BLaER1 (cell line): ENCODE results near the gene PCCA.
A peak's percentile ranks its signal among the peaks of the same experiment; 100 is the strongest.

Experiments used
- H3K27ac ChIP-seq: shearing (Covaris generic); formaldehyde crosslinking; 2 replicates; pipeline ENCODE4 v1.8.1; 2022
- H3K27me3 ChIP-seq: shearing (Covaris generic); formaldehyde crosslinking; 2 replicates; pipeline ENCODE4 v1.8.1; 2022
- H3K36me3 ChIP-seq: shearing (Covaris generic); formaldehyde crosslinking; 2 replicates; pipeline ENCODE4 v1.8.1; 2022
- H3K4me1 ChIP-seq: shearing (Covaris generic); formaldehyde crosslinking; 2 replicates; pipeline ENCODE4 v1.8.1; 2022
- H3K4me2 ChIP-seq: shearing (Covaris generic); formaldehyde crosslinking; 2 replicates; pipeline ENCODE4 v1.8.1; 2022
- H3K4me3 ChIP-seq: shearing (Covaris generic); formaldehyde crosslinking; 2 replicates; pipeline ENCODE4 v1.8.1; 2022
- H3K9ac ChIP-seq: shearing (Covaris generic); formaldehyde crosslinking; 2 replicates; pipeline ENCODE4 v1.8.1; 2022
- H3K9me3 ChIP-seq: shearing (Covaris generic); formaldehyde crosslinking; 2 replicates; pipeline ENCODE4 v1.8.1; 2022
- H4K20me1 ChIP-seq: shearing (Covaris generic); formaldehyde crosslinking; 2 replicates; pipeline ENCODE4 v1.8.1; 2022
- Cebpa-rat ChIP-seq: shearing (Covaris generic); IDR thresholded peaks from 2 replicates; pipeline ENCODE4 v1.8.1; 2022

Gene PCCA

DNA sequence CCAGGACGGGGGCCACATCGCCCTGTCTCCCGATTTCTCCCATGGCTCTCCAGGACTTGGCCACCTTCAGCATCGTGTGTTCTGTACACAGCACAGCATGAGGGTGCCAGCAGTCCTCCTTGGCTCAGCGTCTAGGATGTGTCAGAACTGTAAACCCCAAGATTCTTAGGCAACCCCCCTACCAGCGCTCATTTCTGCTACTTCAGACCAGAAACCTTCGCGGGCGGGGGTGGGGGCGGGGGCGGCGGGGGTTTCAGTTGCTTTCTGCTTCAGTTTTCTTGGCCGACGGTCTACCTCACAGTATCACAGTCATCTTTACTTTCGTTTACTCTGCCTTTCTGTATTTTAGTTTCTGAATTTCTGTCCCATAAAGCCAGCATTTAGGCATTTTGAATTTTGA lies 417.3 kb downstream of the PCCA start:
- no peaks in the 10 kb centered on the region for H4K20me1 ChIP-seq
- H3K4me3 ChIP-seq = no peak overlapping the region
- H3K27ac ChIP-seq = no peak overlapping the region
- peaks cover under 1% of the 10 kb centered on the region; the same call in 1 of the 2 replicates for H3K4me1 ChIP-seq
- no peaks in the 10 kb centered on the region for H3K36me3 ChIP-seq
- no peak overlapping the region for H3K9ac ChIP-seq
- H3K27me3 ChIP-seq = no peaks in the 10 kb centered on the region
- no peaks in the 10 kb centered on the region for H3K9me3 ChIP-seq
- TF ChIP-seq Cebpa-rat = no peak
- no peak overlapping the region for H3K4me2 ChIP-seq

DNA sequence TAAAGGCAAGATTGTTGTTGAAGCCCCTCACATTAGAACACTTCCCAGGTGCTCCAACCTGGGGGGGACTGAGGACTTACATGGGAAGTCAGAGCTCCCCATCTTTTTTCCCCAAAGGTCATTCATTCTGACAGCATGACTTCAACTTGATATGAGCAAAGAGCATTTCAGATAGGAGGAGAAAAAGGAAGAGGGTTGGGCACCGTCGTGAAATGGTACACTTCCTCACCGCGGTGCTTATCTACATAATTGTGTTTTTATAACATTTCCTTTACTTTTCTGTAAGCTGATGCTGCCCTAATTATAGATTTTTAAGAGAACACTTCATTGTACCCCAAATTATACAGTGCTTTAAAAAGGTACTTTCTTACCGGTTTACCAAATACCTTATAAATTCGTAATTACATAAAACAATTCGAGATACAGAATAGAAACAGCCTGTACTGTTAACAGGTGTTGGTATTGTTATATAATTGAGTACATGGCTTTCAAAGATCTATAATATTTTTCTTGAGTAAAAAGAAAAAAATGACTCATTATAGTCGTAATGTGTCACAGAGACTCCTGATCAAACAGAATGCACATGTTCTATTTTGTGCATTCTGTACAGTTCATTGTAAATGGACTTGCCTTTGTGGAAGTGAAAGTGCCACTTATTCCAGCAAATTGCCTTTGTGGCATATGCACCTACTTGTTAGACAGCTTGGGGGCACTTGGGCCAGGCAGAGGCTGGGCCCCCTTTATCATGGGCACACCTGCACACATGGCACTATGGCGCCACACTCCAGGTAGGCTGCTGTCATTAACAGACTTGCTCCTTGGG lies 417.9 kb downstream of the PCCA start:
- Histone ChIP-seq H4K20me1 (no peaks in the 10 kb centered on the region), H3K4me1 (peaks cover 7% of the 10 kb centered on the region), H3K27ac (no peak overlapping the region), H3K9me3 (no peaks in the 10 kb centered on the region), H3K4me2 (no peak overlapping the region), H3K9ac (no peak overlapping the region), H3K4me3 (no peak overlapping the region), H3K27me3 (no peaks in the 10 kb centered on the region), H3K36me3 (no peaks in the 10 kb centered on the region)
- no peak for TF ChIP-seq Cebpa-rat

DNA sequence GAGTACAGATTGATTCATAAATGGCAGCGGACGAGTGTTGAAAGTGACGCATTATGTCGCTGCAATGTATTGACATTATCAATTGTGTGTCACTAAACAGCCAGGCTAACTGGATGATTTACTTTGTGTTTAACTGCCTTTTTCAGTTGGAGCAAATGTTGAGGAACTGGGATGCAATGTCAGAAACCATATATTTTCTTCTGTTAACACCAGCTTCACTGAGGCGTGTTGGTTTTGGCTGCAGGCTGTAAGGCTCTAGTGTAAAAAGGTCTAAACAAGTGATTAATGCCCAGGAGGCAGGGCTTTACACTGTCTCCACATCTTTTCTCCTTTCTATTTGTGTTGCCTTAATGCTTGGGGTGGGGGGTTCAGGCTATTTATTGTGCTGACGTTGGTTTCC lies 419.6 kb downstream of the PCCA start:
- TF ChIP-seq Cebpa-rat = no peak
- Histone ChIP-seq H3K4me3 (no peak overlapping the region), H3K9me3 (no peaks in the 10 kb centered on the region), H4K20me1 (no peaks in the 10 kb centered on the region), H3K27ac (no peak overlapping the region), H3K4me2 (no peak overlapping the region), H3K4me1 (peaks cover 16% of the 10 kb centered on the region), H3K36me3 (no peaks in the 10 kb centered on the region), H3K9ac (no peak overlapping the region), H3K27me3 (no peaks in the 10 kb centered on the region)

DNA sequence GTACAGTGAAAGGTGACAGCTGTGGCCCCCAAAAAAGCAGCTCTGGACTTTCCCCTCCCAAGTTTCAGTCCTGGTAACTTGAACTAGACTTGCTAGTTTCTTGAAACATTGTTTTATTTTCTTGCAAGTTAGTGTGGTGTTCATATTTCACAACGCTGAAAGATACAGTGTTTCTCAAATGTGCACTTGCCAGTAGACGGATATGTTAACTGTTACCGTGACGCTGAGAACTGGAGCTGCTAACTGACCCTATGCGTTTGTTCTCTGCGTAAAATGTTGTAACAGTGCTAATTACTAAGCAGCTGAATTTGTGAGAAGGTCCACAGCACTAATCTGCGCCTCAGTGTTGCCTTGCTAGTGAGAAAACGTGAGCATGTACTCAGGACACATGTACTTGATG lies 420.1 kb downstream of the PCCA start:
- Histone ChIP-seq H3K27ac (no peak overlapping the region), H3K27me3 (no peaks in the 10 kb centered on the region), H4K20me1 (no peaks in the 10 kb centered on the region), H3K4me1 (peaks cover 18% of the 10 kb centered on the region), H3K36me3 (no peaks in the 10 kb centered on the region), H3K9me3 (no peaks in the 10 kb centered on the region), H3K9ac (no peak overlapping the region), H3K4me2 (no peak overlapping the region), H3K4me3 (no peak overlapping the region)
- TF ChIP-seq Cebpa-rat = no peak

DNA sequence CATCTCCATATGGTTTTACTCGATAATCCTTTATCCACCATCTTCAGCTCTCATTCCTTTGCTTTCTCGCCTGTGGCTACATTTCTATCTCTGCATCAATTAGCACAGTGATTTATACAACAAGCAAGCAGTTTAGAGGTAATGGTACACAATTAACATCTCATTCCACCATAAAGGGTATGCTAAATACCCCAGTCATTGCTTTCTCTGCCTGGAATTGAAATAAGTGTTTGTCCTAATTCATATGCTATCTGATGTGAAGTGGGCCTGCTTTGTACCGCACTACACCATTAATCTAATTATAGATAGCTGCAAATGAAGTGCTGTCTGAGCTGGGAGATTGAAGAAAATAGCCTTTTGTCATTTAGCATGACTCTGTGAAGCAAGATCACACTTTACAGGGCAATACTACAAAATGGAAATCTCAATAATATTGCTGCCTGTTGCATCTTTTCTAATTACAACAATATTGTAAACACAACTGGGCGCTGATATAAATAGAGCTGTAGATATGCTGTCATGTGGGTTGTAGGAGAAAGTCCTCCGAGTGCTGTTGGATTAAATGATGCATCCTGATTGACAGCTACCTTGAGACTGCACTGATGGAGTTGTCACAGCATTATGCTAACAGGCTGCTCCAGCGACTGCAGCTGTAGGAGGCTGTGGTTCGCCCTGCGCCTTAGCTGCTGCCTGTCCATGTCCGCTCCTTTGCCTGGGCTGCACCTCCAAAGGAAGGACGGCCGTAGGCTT lies 421.5 kb downstream of the PCCA start:
- Histone ChIP-seq H3K4me1 (peaks cover 25% of the 10 kb centered on the region), H3K27ac (no peak overlapping the region), H3K4me2 (no peak overlapping the region), H3K9ac (no peak overlapping the region), H3K9me3 (no peaks in the 10 kb centered on the region), H3K36me3 (no peaks in the 10 kb centered on the region), H4K20me1 (no peaks in the 10 kb centered on the region), H3K4me3 (no peak overlapping the region), H3K27me3 (no peaks in the 10 kb centered on the region)
- no peak for TF ChIP-seq Cebpa-rat

DNA sequence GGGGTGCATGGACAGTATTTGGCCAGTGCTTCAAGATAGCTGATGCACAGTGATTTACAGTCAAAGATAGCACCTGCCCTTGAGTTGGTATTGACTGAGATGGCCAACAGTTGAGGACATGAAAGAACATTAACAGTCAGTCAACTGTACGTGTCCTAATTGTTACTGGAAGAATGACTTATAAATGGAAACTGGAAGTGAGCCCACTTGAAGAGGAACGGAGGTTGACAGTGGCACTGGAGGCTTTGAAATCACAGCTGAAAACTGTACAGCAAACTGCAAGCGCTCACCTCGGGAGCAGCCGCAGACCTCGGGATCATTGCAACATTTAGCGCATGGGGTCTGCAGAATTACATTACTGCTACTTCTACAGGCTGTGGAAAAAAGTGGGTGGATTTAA lies 422.6 kb downstream of the PCCA start:
- Histone ChIP-seq H3K27ac (no peak overlapping the region), H3K9ac (no peak overlapping the region), H3K9me3 (no peaks in the 10 kb centered on the region), H4K20me1 (no peaks in the 10 kb centered on the region), H3K4me2 (peak overlapping the region; percentile 15), H3K27me3 (no peaks in the 10 kb centered on the region), H3K4me3 (no peak overlapping the region), H3K36me3 (no peaks in the 10 kb centered on the region), H3K4me1 (peaks cover 25% of the 10 kb centered on the region)
- TF ChIP-seq Cebpa-rat = no peak

DNA sequence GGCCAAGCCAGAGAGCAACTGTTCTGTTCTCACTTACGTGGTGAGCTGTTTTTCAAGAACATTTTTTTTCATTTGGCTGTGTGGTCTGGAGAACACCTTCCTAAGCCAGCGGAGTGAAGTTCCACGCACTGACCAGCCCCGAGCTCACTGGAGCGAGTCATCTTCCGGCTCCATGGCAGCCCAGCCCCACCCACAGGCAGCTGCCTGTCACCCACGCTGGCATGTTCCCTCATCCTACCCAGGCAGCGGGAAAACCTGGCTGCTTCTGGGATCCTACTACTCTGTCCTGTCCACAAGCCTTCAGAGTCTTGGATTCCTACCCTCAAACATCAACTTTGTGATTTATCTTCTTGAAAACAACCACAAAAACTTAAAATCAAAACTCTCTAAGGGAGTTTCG lies 423.5 kb downstream of the PCCA start:
- Histone ChIP-seq H3K9ac (no peak overlapping the region), H3K27ac (no peak overlapping the region), H4K20me1 (no peaks in the 10 kb centered on the region), H3K4me2 (peak overlapping the region; percentile 15; the same call in 1 of the 2 replicates), H3K4me1 (peaks cover 25% of the 10 kb centered on the region), H3K9me3 (no peaks in the 10 kb centered on the region), H3K36me3 (no peaks in the 10 kb centered on the region), H3K4me3 (no peak overlapping the region), H3K27me3 (no peaks in the 10 kb centered on the region)
- no peak for TF ChIP-seq Cebpa-rat

DNA sequence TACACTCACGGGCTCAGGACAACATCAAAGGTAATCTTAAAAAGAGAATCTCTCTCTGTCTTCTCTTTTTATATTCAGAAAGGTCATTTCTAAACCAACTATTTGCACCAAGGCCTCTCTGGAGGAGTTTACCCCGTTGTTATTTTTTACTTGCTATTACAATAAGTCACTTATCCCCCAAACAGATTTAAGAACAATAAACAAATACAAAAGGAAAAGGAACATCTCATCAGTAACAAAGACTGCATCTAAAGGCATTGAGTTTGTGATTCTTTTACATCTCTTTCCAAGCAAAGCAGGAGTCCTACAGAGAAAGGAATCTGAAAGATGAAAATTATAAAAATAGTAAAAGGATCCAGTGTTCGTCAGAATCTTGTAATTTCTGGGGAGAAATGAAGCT lies 424.3 kb downstream of the PCCA start:
- H3K9ac ChIP-seq = no peak overlapping the region
- no peak overlapping the region for H3K4me2 ChIP-seq

DNA sequence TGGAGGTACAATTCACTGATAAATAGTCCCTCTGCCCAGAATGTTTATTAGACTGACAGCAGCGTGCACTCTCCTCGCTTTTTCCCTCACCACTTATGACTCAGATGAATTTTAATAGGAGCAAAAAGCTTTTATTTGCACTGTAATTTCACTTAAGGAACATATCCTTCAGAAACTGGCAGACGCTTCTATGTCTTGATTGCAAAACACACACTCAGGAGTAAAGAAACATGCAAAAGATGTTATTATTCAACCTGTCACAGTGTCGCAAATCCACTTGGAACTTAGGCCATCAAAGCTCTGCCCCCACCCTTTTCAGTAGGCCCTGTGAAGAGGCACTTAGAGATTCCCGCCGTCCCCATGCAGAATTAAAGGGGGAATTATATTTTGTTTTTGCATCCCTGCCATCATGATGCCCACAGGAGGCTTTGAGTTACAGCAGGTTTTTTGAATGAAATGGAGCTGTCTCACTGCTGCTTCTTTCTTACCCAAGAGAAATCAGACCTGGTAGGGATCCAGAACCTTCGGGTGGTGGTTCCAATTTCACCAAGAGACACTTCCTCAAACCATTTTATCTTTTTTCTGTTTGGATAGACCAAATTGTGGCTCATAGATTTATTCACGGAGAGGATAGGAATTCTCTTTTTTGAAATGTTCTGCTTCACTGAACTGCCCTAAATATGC lies 425.2 kb downstream of the PCCA start:
- Histone ChIP-seq H3K9me3 (no peaks in the 10 kb centered on the region), H3K27me3 (no peaks in the 10 kb centered on the region), H3K4me3 (no peak overlapping the region), H3K36me3 (no peaks in the 10 kb centered on the region), H3K9ac (no peak overlapping the region), H3K4me2 (peak overlapping the region; percentile 46), H3K4me1 (peaks cover 25% of the 10 kb centered on the region), H4K20me1 (no peaks in the 10 kb centered on the region), H3K27ac (no peak overlapping the region)
- TF ChIP-seq Cebpa-rat = no peak

More for the DNA sequence above, 424.3 kb downstream of the PCCA start:
- Histone ChIP-seq H3K27ac (no peak overlapping the region), H4K20me1 (no peaks in the 10 kb centered on the region), H3K4me1 (peaks cover 25% of the 10 kb centered on the region), H3K9me3 (no peaks in the 10 kb centered on the region), H3K4me3 (no peak overlapping the region), H3K27me3 (no peaks in the 10 kb centered on the region), H3K36me3 (no peaks in the 10 kb centered on the region)
- TF ChIP-seq Cebpa-rat = no peak
